ENCODE data around the gene TOR2A.

TOR2A gene

GRCh38 chr9:127735530-127736185, 564 bp upstream of the TOR2A start:
- Mint-ChIP-seq H3K9me3 (no peaks in the 10 kb centered on the region), H3K27me3 (no peaks in the 10 kb centered on the region), H3K4me1 (peaks cover 13% of the 10 kb centered on the region), H3K4me3 (peak overlapping the region; percentile 89), H3K27ac (peak overlapping the region; percentile 89), H3K36me3 (no peaks in the 10 kb centered on the region)

- peaks cover 13% of the 10 kb centered on the region for H3K4me1 Mint-ChIP-seq
- no peaks in the 10 kb centered on the region for H3K36me3 Mint-ChIP-seq
- no peaks in the 10 kb centered on the region for H3K27me3 Mint-ChIP-seq
- H3K27ac Mint-ChIP-seq = peak overlapping the region; percentile 65
- H3K4me3 Mint-ChIP-seq = peak overlapping the region; percentile 89
- no peaks in the 10 kb centered on the region for H3K9me3 Mint-ChIP-seq
Measured at GRCh38 chr9:127734247-127734746, 797 bp downstream of the TOR2A start.

GRCh38 chr9:127733614-127734013, 1.5 kb downstream of the TOR2A start:
- Mint-ChIP-seq H3K9me3 (no peaks in the 10 kb centered on the region), H3K4me3 (peak overlapping the region; percentile 89), H3K27ac (peak overlapping the region; percentile 12), H3K36me3 (no peaks in the 10 kb centered on the region), H3K4me1 (peaks cover 13% of the 10 kb centered on the region), H3K27me3 (no peaks in the 10 kb centered on the region)

- H3K36me3 Mint-ChIP-seq = no peaks in the 10 kb centered on the region
- no peak overlapping the region for H3K4me3 Mint-ChIP-seq
- no peaks in the 10 kb centered on the region for H3K27me3 Mint-ChIP-seq
- H3K4me1 Mint-ChIP-seq = peaks cover 13% of the 10 kb centered on the region
- H3K9me3 Mint-ChIP-seq = no peaks in the 10 kb centered on the region
- H3K27ac Mint-ChIP-seq = peak overlapping the region; percentile 41
Measured at GRCh38 chr9:127732444-127732843, 2.6 kb downstream of the TOR2A start.

- Mint-ChIP-seq H3K36me3 (no peaks in the 10 kb centered on the region), H3K27me3 (no peaks in the 10 kb centered on the region)
Measured at GRCh38 chr9:127731938-127732337, 3.2 kb downstream of the TOR2A start.

GRCh38 chr9:127730799-127731410, 4.2 kb downstream of the TOR2A start:
- no peak overlapping the region for H3K4me3 Mint-ChIP-seq
- no peaks in the 10 kb centered on the region for H3K36me3 Mint-ChIP-seq
- H3K4me1 Mint-ChIP-seq = peaks cover 13% of the 10 kb centered on the region
- no peaks in the 10 kb centered on the region for H3K27me3 Mint-ChIP-seq
- no peaks in the 10 kb centered on the region for H3K9me3 Mint-ChIP-seq
- no peak overlapping the region for H3K27ac Mint-ChIP-seq

More at GRCh38 chr9:127731938-127732337, 3.2 kb downstream of the TOR2A start:
- no peaks in the 10 kb centered on the region for H3K9me3 Mint-ChIP-seq
- H3K4me3 Mint-ChIP-seq = no peak overlapping the region
- peaks cover 13% of the 10 kb centered on the region for H3K4me1 Mint-ChIP-seq
- no peak overlapping the region for H3K27ac Mint-ChIP-seq

- H3K4me3 Mint-ChIP-seq = no peak overlapping the region
- no peaks in the 10 kb centered on the region for H3K27me3 Mint-ChIP-seq
- no peaks in the 10 kb centered on the region for H3K36me3 Mint-ChIP-seq
- peaks cover 8% of the 10 kb centered on the region for H3K4me1 Mint-ChIP-seq
- no peaks in the 10 kb centered on the region for H3K9me3 Mint-ChIP-seq
- H3K27ac Mint-ChIP-seq = peak overlapping the region; percentile 59
Measured at GRCh38 chr9:127730262-127730661, 4.8 kb downstream of the TOR2A start.

GRCh38 chr9:127729522-127730256, 5.4 kb downstream of the TOR2A start:
- Mint-ChIP-seq H3K27ac (peak overlapping the region; percentile 59), H3K4me3 (no peak overlapping the region), H3K36me3 (no peaks in the 10 kb centered on the region), H3K9me3 (no peaks in the 10 kb centered on the region), H3K4me1 (peaks cover 8% of the 10 kb centered on the region), H3K27me3 (no peaks in the 10 kb centered on the region)

- Mint-ChIP-seq H3K4me3 (no peak overlapping the region), H3K36me3 (no peaks in the 10 kb centered on the region), H3K27me3 (no peaks in the 10 kb centered on the region), H3K9me3 (no peaks in the 10 kb centered on the region), H3K4me1 (peaks cover 4% of the 10 kb centered on the region), H3K27ac (no peak overlapping the region)
Measured at GRCh38 chr9:127728808-127729207, 6.3 kb downstream of the TOR2A start.

- no peaks in the 10 kb centered on the region for H3K4me1 Mint-ChIP-seq
- no peak overlapping the region for H3K4me3 Mint-ChIP-seq
- H3K27ac Mint-ChIP-seq = no peak overlapping the region
- H3K27me3 Mint-ChIP-seq = no peaks in the 10 kb centered on the region
- H3K9me3 Mint-ChIP-seq = no peaks in the 10 kb centered on the region
- H3K36me3 Mint-ChIP-seq = no peaks in the 10 kb centered on the region
Measured at GRCh38 chr9:127726871-127727270, 8.2 kb downstream of the TOR2A start.

- Mint-ChIP-seq H3K9me3 (no peaks in the 10 kb centered on the region), H3K4me1 (peaks cover 28% of the 10 kb centered on the region), H3K36me3 (no peaks in the 10 kb centered on the region), H3K4me3 (no peak overlapping the region), H3K27me3 (no peaks in the 10 kb centered on the region), H3K27ac (no peak overlapping the region)
Measured at GRCh38 chr9:127724012-127724411, 11.1 kb downstream of the TOR2A start.

- Mint-ChIP-seq H3K27ac (no peak overlapping the region), H3K4me1 (peaks cover 28% of the 10 kb centered on the region), H3K4me3 (no peak overlapping the region), H3K36me3 (no peaks in the 10 kb centered on the region), H3K27me3 (no peaks in the 10 kb centered on the region), H3K9me3 (no peaks in the 10 kb centered on the region)
Measured at GRCh38 chr9:127723444-127723843, 11.7 kb downstream of the TOR2A start.

GRCh38 chr9:127723013-127723412, 12.1 kb downstream of the TOR2A start:
- H3K27me3 Mint-ChIP-seq = no peaks in the 10 kb centered on the region
- no peaks in the 10 kb centered on the region for H3K9me3 Mint-ChIP-seq
- no peaks in the 10 kb centered on the region for H3K36me3 Mint-ChIP-seq
- no peak overlapping the region for H3K4me3 Mint-ChIP-seq
- no peak overlapping the region for H3K27ac Mint-ChIP-seq
- peaks cover 28% of the 10 kb centered on the region for H3K4me1 Mint-ChIP-seq

- no peak overlapping the region for H3K4me3 Mint-ChIP-seq
- H3K9me3 Mint-ChIP-seq = no peaks in the 10 kb centered on the region
- H3K4me1 Mint-ChIP-seq = peaks cover 28% of the 10 kb centered on the region
- H3K36me3 Mint-ChIP-seq = no peaks in the 10 kb centered on the region
- H3K27me3 Mint-ChIP-seq = no peaks in the 10 kb centered on the region
- H3K27ac Mint-ChIP-seq = no peak overlapping the region
Measured at GRCh38 chr9:127722055-127722745, 12.9 kb downstream of the TOR2A start.

- Mint-ChIP-seq H3K27ac (peak overlapping the region; percentile 30), H3K27me3 (no peaks in the 10 kb centered on the region), H3K4me3 (peak overlapping the region; percentile 36), H3K36me3 (no peaks in the 10 kb centered on the region), H3K9me3 (no peaks in the 10 kb centered on the region), H3K4me1 (peaks cover 29% of the 10 kb centered on the region)
Measured at GRCh38 chr9:127721391-127721821, 13.7 kb downstream of the TOR2A start.
